ENCODE data around the gene CYTL1.
A peak's percentile ranks its signal among the peaks of the same experiment; 100 is the strongest.
"Not testable (repeated sequence)": the region's sequence is repeated elsewhere in the genome, so short reads cannot be mapped to it uniquely, and the experiment has no call there.

CYTL1 gene

DNA sequence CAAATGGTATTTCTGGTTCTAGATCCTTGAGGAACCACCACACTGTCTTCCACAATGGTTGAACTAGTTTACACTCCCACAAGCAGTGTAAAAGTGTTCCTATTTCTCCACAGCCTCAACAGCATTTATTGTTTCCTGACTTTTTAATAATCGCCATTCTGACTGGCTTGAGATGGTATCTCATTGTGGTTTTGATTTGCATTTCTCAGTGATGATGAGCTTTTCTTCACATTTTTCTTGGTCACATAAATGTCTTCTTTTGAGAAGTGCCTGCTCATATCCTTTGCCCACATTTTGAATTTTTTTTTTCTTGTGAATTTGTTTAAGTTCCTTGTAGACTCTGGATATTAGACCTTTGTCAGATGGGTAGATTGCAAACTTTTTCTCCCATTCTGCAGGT is 22.3 kb downstream of the CYTL1 start:
- DNase-seq (ENCODE audit: low spot score): not testable (repeated sequence)

GRCh38 chr4:4995908-4996265 is 23.4 kb downstream of the CYTL1 start:
- DNase-seq (ENCODE audit: low spot score): no peak

- DNase-seq (ENCODE audit: low spot score): peak; percentile 44
These were observed 24.0 kb downstream of the CYTL1 start for GRCh38 chr4:4995103-4995907.

- no peak for DNase-seq (ENCODE audit: low spot score)
These were observed 24.8 kb downstream of the CYTL1 start for GRCh38 chr4:4994312-4995097.

GRCh38 chr4:4992833-4993232 is 26.4 kb downstream of the CYTL1 start:
- DNase-seq (ENCODE audit: low spot score): no peak

DNA sequence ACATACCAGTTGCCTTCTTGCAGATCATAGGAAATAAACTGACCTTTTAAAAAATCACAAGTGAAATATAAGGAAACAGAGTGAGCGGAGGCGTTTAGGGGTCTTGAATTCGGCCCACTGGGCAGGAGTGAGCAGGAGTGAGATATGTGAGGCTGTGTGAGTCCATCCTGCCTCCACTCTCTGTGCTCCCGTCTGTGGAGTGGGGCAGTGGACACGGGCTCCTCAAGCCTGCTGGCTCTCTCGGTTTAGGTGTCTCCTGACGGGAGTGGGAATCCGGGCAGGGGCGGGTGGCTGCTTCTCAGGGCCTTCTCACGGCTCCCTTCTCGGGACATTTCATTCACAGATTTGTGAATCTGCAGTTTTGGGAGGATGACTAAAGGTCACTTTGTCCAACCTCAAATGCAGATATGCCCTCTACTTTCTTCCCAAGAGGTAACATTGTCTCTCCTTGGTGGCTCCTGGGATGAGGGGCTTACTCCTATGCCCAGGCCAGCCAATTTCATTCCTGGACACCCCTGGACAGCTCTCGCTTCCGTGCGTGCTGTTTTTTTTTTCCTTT is 27.6 kb downstream of the CYTL1 start:
- no peak for DNase-seq (ENCODE audit: low spot score)

DNA sequence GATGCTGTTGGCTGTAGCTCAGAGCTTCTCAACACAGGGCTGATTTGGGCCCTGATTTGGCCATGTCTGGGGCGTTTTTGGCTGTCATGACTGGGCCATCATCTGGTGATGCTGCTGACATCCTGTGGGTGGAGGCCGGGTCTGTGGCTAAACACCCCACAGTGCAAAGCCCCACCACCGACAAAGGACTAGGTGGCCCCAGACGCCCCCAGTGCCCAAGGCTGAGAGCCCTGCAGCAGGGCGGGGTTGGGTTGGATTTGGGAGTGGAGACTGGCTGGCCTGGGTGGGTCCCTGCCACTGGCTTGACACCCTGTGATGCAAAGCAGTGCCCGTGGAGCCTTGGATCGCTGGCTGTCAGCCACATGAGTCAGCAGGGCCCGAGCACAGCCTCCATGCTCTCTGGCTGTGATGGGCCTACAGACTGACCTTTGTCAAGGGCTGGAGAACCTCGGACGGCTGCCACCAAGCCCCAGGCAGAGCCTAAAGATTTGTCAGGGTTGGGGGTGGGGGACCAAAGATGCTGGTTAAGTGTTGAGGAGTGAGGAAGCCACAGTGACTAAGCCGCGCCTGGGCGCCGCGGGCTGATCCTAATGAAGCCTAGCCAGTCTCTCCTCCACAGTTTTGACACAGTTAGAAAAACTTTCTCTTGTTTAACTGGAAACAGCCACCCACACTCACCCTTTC is 28.3 kb downstream of the CYTL1 start:
- DNase-seq (ENCODE audit: low spot score): no peak

GRCh38 chr4:4990329-4990728 is 28.9 kb downstream of the CYTL1 start:
- no peak for DNase-seq (ENCODE audit: low spot score)

DNA sequence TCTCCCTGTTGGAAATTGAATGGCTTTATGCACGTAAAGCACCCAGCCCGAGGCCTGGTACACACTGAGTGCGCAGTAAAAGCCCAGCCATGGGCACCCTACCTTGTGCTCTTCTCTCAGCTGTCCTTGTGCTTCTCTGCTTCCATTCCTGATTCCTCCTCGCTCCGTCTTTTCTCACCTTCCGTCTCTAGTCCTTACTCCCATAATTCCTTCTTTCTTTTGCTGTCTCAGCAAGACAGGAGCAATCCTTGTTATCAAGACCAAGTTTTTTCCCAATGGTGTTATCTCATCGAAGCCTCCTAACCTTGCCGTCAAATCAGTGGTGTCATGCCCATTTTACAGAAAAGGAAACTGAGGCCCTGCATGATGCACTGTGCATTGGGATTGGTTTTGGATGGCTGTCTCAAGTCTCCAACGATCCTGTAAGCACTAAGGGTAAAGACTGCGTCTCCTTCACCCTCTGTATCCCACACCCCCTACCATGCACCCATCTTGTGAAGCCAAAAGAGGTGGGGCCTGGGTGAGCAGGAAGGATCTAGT is 30.1 kb downstream of the CYTL1 start:
- no peak for DNase-seq (ENCODE audit: low spot score)

GRCh38 chr4:4987656-4988055 is 31.6 kb downstream of the CYTL1 start:
- no peak for DNase-seq (ENCODE audit: low spot score)

GRCh38 chr4:4986841-4987240 is 32.4 kb downstream of the CYTL1 start:
- DNase-seq (ENCODE audit: low spot score): no peak

DNA sequence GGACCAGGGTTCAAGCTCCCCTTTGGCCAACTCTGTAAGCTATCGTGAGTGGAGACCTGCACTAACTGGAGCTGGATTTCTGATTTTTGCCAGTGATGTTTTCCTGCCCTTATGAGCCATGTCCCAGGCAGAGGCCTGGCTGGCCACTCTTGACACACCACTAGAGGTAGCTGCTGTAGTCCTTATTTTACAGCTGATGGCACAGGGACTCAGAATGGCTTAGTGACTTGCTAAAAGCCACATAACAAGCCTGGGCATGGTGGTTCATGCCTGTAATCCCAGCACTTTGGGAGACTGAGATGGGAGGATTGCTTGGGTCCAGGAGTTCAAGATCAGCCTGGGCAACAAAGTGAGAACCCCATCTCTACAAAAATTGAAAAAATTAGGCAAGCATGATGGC is 33.4 kb downstream of the CYTL1 start:
- DNase-seq (ENCODE audit: low spot score): no peak

GRCh38 chr4:4985036-4985435 is 34.2 kb downstream of the CYTL1 start:
- DNase-seq (ENCODE audit: low spot score): no peak

GRCh38 chr4:4984186-4984585 is 35.1 kb downstream of the CYTL1 start:
- no peak for DNase-seq (ENCODE audit: low spot score)

DNA sequence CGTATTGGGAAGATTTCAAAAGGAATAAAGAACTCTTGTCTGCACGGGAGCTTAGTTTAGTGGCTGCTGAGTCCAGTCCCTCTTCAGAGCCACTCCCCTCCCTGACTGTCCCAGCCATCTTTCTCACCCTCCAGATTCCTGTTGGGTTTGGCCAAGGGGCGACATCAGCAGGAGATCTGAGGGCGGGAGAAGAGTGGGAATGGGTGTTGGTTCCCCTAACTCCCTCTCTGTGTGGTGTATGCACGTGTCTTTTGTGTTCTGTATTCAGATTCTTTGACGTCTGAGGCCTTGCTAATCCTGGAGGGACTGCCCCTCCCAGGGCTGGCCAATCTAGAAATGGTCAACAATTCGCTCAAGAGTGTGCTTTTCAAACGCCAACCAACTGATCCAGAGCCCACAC is 37.4 kb downstream of the CYTL1 start:
- DNase-seq (ENCODE audit: low spot score): no peak

- DNase-seq (ENCODE audit: low spot score): no peak
These were observed 37.8 kb downstream of the CYTL1 start for GRCh38 chr4:4981427-4981826.

- no peak for DNase-seq (ENCODE audit: low spot score)
These were observed 38.5 kb downstream of the CYTL1 start for GRCh38 chr4:4980621-4981230.

DNA sequence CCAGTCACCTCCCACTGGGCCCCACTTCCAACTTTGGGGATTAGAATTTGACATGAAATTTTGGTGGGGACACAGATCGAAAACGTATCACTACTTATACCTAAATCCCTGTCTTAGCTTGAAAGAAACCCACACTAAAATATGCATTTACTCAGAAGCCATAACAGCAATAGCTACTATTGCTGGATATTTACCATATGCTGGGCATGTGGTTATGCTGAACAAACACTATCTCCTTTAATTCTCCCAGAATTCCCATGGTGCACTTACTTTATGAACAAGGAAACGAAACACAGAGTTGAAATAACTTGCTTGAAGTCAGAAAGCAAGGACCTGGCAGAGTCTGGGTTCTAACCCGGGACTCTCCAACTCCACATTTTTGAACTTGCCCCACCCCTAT is 39.3 kb downstream of the CYTL1 start:
- no peak for DNase-seq (ENCODE audit: low spot score)

- DNase-seq (ENCODE audit: low spot score): no peak
These were observed 44.5 kb downstream of the CYTL1 start for GRCh38 chr4:4974727-4975126.

GRCh38 chr4:4971796-4972195 is 47.5 kb downstream of the CYTL1 start:
- DNase-seq (ENCODE audit: low spot score): no peak

DNA sequence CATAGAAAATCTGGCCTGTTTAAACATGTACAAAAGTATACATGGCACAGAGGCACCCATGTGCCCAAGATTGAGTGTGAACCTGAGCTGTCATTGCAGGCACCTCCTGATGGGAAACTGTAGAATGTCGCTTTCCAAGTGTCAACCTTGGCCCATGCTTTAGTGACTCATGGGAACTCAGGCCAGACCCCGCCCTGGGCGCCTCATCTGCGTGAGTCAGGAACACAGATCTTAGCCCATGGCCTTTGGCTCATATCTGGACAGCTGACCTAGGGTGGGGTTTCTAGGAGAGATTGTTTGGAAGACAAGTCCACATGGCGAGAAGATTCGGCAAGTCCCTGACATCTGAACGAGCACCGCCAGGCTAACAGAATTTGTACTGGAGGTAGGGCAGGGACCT is 50.0 kb downstream of the CYTL1 start:
- no peak for DNase-seq (ENCODE audit: low spot score)

- DNase-seq (ENCODE audit: low spot score): no peak
These were observed 51.0 kb downstream of the CYTL1 start for GRCh38 chr4:4968161-4968725.

Measured in activated CD4-positive, alpha-beta T cell treated with anti-CD3 and anti-CD28 coated beads, Interleukin-2, Interleukin-4, amounts not matched to agents 100 ng/mL and 50 ng/mL, durations not matched to agents 16 hours and 8 hours (primary cell).